ENCODE data around the gene HAUS3.

DNA sequence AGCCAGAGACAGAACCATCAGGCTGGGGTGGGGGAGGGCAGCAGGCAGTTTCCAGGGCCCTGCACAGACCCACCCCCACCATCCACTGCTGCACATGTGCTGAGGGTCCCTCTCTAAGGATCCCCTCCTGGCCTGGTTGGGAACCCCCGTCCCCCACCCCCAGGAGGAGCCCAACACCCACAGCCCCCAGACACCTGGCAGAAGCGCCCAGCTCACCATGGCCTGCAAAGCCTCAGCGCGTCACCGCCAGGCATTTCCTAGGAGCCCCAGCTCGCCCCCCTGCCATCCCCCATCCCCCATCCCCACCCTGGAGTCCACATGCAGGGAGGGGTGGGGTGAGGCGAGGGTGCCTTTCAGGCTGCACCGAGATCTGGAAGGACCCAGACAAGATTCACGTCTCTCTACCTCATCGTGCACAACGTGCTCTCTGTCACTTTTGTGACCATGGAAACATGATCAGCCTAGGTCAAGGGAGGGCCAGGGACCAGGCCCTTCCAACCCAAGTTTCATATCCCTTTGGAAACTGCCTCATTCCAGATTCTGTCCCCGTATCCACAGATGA, 10.7 kb upstream of the HAUS3 start:
- TF ChIP-seq, protein P1, sequence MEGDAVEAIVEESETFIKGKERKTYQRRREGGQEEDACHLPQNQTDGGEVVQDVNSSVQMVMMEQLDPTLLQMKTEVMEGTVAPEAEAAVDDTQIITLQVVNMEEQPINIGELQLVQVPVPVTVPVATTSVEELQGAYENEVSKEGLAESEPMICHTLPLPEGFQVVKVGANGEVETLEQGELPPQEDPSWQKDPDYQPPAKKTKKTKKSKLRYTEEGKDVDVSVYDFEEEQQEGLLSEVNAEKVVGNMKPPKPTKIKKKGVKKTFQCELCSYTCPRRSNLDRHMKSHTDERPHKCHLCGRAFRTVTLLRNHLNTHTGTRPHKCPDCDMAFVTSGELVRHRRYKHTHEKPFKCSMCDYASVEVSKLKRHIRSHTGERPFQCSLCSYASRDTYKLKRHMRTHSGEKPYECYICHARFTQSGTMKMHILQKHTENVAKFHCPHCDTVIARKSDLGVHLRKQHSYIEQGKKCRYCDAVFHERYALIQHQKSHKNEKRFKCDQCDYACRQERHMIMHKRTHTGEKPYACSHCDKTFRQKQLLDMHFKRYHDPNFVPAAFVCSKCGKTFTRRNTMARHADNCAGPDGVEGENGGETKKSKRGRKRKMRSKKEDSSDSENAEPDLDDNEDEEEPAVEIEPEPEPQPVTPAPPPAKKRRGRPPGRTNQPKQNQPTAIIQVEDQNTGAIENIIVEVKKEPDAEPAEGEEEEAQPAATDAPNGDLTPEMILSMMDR (conservative IDR thresholded peaks at IDR 0.05; ENCODE audit: low read depth, low read length) = no peak
- no peak for TF ChIP-seq EZH2phosphoT487 (IDR thresholded peaks at IDR 0.05; ENCODE audit: borderline replicate concordance, low read length)
